GM12864 (cell line): Measurements from ENCODE around the gene CHRFAM7A.
"Not testable (repeated sequence)": the region's sequence is repeated elsewhere in the genome, so short reads cannot be mapped to it uniquely, and the experiment has no call there.

ENCODE experiments used
- DNase-seq: peaks from one replicate; pipeline ENCODE4 v3.0.0-alpha.2; 2011; ENCODE audit warnings: low read depth
- H3K4me3 ChIP-seq: 2 replicates; pipeline ENCODE4 v1.5.1; 2011; ENCODE audit warnings: mild to moderate bottlenecking, low read depth, low read length, control low read depth

CHRFAM7A gene

GRCh38 chr15:30334152-30334551 lies 59.2 kb downstream of the CHRFAM7A start:
- DNase-seq, H3K4me3 ChIP-seq: not testable (repeated sequence)

DNA sequence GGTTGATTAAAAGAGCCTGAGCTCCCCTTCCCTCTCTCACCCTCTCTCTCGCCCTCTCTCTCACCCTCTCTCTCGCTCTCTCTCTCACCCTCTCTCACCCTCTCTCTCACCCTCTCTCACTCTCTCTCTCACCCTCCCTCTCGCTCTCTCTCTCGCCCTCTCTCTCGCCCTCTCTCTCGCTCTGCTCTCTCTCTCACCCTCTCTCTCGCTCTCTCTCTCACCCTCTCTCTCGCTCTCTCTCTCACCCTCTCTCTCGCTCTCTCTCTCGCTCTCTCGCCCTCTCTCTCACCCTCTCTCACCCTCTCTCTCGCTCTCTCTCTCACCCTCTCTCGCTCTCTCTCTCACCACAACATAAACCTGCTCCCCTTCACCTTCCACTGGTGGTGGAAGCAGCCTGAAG lies 67.2 kb downstream of the CHRFAM7A start:
- not testable (repeated sequence) for DNase-seq, H3K4me3 ChIP-seq

DNA sequence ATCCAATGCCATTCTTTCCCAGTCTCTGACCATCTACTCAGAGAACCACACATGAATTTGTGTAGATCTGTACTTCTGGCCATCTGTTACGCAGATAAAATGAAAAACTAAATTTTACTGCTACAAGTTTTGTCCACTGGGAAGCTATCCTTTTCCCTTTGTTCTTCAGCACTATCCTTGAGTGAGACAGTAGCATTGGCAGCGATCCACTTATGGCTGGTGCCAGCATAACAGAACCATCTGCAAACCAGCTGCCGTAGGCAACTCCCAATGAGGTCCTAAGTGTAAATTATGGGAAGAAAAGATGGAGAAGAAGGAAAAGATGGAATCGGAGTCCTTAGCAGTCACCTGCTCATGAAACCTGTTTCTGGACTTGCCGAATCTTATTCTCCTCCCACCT lies 72.3 kb downstream of the CHRFAM7A start:
- not testable (repeated sequence) for DNase-seq

GRCh38 chr15:30315704-30316103 lies 77.6 kb downstream of the CHRFAM7A start:
- DNase-seq, H3K4me3 ChIP-seq: not testable (repeated sequence)

More for the DNA sequence above, 72.3 kb downstream of the CHRFAM7A start:
- H3K4me3 ChIP-seq, result not testable (repeated sequence)

- H3K4me3 ChIP-seq, DNase-seq: not testable (repeated sequence)
Measured at GRCh38 chr15:30310575-30310974, 82.8 kb downstream of the CHRFAM7A start.
